GM19452 (cell line): Measurements from ENCODE around the gene TSEN34.
"Not testable (repeated sequence)": the region's sequence is repeated elsewhere in the genome, so short reads cannot be mapped to it uniquely, and the experiment has no call there.

Experiments used
- ATAC-seq: cut with Tn5 transposase; IDR thresholded peaks from one replicate; pipeline ENCODE4 v1.9.1; 2021; ENCODE audit not compliant: unreplicated experiment

The TSEN34 gene

GRCh38 chr19:54160854-54161253 lies 30.3 kb upstream of the TSEN34 start:
- ATAC-seq, result no peak

GRCh38 chr19:54162241-54162805 lies 28.8 kb upstream of the TSEN34 start:
- ATAC-seq, result no peak

DNA sequence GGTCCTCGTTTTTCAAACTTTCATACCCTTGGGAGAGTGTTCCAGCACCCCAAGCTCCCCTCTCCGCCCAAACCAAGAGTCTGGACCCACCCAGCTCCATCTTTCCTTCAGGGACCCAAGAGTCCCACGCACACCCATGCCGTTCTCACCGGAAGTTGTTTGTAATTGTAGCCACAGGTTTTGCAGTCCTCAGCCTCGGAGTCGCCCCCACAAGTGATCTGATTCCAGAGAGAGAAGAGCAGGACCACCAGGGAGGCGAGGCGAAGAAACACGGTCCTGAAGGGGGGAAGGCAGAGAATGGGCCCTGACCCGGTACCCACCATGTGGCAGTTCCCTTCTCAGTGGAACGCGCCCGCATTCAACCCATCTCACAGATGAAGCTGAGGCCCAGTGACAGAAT lies 28.2 kb upstream of the TSEN34 start:
- no peak for ATAC-seq

- ATAC-seq, result no peak
These were observed 26.6 kb upstream of the TSEN34 start for GRCh38 chr19:54164369-54165068.

- no peak for ATAC-seq
These were observed 25.9 kb upstream of the TSEN34 start for GRCh38 chr19:54165222-54165621.

DNA sequence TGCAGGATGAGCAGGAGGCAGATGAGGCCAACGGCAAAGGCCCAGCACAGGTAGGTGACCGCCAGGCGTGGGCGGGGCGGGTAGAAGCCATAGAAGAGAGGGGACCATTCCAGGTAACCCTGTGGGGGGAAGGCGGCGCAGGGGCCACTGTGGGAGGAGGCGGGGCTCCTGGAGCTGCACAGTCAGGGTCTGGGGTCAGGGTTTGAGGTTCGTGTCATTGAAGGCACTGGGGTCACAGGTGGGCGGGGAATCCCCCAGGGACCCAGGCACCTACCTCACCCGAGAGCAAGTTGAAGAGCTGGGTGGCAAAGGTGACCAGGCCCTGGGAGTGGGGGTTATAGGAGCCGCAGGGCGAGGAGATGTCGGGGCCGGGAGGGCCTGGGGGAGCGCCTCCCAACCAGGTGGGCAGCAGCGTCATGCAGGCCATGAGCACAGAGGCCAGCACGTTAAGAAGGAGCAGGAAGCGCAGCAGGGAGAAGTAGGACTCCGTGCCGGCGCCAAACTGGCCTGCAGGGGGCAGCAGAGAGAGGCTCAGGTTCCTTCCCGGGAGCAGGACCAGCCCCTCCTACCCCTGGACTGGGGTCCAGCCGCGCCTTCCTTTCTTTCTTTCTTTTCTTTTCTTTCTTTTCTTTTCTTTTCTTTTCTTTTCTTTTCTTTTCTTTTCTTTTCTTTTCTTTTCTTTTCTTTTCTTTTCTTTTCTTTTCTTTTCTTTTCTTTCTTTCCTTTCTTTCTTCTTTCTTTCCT lies 22.8 kb upstream of the TSEN34 start:
- no peak for ATAC-seq

GRCh38 chr19:54169149-54169740 lies 21.9 kb upstream of the TSEN34 start:
- ATAC-seq, result no peak

- ATAC-seq, result not testable (repeated sequence)
These were observed 19.2 kb upstream of the TSEN34 start for GRCh38 chr19:54171736-54172431.

- ATAC-seq, result no peak
These were observed 18.4 kb upstream of the TSEN34 start, which contains the start of gene TMC4 for GRCh38 chr19:54172471-54173358. TMC4 (minus strand) TSS chr19:54173160; CDS start chr19:54173117, 43 bp downstream.

- no peak for ATAC-seq
These were observed 17.8 kb upstream of the TSEN34 start for GRCh38 chr19:54173359-54173699.

DNA sequence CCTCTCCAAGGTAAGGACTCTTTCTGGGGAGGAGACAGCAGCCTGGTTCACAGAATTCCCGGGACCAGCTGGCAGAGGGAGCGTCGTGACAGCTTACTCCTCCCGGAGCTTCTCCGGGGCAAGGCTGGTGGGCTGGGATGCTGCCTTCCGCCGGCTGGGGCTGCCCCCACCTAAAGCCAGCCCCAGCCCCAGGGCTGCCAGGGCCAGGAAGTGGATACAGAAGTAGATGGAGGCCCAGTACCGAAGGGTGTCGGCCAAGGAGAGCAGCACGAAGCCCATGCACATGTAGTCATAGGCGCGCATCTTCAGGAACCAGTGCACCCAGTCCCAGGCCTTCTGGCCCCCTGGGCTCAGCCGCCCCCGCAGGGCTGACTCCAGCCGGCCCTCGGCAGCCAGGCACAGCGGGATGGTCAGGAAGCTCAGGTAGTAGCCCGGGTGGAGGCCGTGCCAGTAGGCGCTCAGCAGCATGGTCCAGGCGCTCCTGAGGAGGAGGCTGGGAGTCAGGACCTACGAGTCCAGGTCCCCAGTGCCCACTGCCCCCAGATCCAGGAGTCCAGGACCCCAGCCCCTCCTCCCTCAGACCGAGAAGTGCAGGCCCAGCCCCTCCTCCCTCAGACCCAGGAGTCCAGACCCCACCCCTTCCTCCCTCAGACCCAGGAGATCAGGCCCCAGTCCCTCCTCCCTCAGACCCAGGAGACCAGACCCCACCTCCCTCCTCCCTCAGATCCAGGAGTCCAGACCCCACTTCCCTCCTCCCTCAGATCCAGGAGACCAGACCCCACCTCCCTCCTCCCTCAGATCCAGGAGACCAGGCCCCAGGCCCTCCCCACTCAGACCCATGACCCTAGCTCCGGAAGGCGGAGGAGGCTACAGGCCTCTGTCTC lies 16.9 kb upstream of the TSEN34 start:
- ATAC-seq, result no peak

DNA sequence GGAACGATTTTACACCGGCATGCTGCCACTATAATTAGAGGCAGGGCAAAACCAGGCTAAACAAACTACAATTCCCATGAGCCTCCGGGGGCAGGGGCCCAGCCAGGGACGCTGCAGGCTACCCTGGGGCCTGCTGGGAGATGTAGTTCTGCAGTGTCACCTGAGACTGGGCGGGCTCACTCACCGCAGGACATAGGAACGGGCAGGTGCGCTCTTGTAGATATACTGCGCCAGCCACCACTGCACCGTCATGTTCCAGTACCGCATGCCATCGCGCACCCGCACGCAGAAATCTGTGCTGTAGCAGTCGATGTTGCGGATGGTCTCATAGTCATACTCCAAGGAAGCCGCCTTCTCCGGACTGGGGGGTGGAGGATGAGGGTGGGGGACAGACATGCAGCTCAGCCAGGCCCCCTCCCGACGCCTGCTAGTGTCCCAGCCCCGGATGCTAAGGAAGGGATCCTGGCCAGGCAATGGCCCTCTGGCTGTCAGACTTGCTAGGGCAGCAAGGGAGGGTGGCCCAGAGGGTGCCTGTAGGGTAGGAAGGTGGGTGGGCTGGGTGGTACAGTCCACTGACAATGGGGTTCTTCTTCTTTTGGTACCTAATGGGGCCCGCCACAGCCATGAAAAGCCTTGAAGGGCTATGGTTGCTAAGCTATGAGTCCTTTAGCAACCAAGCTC lies 12.4 kb upstream of the TSEN34 start:
- no peak for ATAC-seq

DNA sequence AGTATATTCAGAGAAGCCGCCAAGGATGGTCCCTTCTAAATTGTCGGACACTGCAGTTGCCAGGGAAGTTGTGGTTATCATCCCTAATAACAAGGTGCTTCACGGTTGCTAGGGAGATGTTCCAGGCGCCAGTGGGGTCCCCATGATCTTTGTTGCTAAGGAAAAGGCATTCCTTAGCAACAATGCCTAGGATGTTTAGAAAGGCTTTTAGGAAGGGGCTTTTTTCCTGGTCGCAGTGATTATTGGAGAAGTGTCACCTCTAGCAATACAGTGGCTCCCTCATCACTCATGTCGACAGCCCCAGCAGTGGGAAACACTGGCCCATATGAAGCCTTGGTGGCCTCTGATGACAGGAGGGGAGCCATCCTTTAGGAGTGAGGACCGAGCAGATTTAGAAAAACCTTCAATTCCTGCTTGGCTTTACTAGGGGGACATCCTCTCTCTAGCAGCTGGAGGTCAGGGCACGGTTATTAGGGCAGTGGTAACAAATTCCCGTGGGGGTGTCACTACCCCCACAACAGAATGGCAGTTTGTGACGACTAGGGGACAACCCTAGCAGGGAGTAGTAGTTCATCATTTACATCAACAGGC lies 11.8 kb upstream of the TSEN34 start:
- ATAC-seq, result no peak

GRCh38 chr19:54179921-54180461 lies 11.1 kb upstream of the TSEN34 start:
- no peak for ATAC-seq

- no peak for ATAC-seq
These were observed 10.4 kb upstream of the TSEN34 start for GRCh38 chr19:54180691-54181091.

- not testable (repeated sequence) for ATAC-seq
These were observed 9.2 kb upstream of the TSEN34 start for GRCh38 chr19:54181894-54182293.

GRCh38 chr19:54183431-54183830 lies 7.7 kb upstream of the TSEN34 start:
- no peak for ATAC-seq

- no peak for ATAC-seq
These were observed 4.8 kb upstream of the TSEN34 start for GRCh38 chr19:54186351-54186750.
